Fibroblast of mammary gland (primary cell): ENCODE measurements around the gene KIF26B.

Source experiments
- DNase-seq: peaks from one replicate; pipeline ENCODE4 v3.0.0-alpha.2; 2010; ENCODE audit warnings: low read depth
- H3K4me3 ChIP-seq: 2 replicates; pipeline ENCODE4 v1.5.1; 2011; ENCODE audit warnings: low read depth, mild to moderate bottlenecking, low read length, moderate library complexity; ENCODE audit not compliant: control insufficient read depth
- TF ChIP-seq, protein P1 (sequence below): conservative IDR thresholded peaks from 2 replicates; pipeline ENCODE4 v1.5.1; 2011; ENCODE audit warnings: low read depth, low read length, inconsistent platforms; ENCODE audit not compliant: control insufficient read depth, insufficient read depth

KIF26B gene

GRCh38 chr1:245211035-245211749 is 56.4 kb downstream of the KIF26B start:
- DNase-seq, result no peak
- TF ChIP-seq, protein P1, sequence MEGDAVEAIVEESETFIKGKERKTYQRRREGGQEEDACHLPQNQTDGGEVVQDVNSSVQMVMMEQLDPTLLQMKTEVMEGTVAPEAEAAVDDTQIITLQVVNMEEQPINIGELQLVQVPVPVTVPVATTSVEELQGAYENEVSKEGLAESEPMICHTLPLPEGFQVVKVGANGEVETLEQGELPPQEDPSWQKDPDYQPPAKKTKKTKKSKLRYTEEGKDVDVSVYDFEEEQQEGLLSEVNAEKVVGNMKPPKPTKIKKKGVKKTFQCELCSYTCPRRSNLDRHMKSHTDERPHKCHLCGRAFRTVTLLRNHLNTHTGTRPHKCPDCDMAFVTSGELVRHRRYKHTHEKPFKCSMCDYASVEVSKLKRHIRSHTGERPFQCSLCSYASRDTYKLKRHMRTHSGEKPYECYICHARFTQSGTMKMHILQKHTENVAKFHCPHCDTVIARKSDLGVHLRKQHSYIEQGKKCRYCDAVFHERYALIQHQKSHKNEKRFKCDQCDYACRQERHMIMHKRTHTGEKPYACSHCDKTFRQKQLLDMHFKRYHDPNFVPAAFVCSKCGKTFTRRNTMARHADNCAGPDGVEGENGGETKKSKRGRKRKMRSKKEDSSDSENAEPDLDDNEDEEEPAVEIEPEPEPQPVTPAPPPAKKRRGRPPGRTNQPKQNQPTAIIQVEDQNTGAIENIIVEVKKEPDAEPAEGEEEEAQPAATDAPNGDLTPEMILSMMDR, result no peak
- no peak overlapping the region for H3K4me3 ChIP-seq

GRCh38 chr1:245211761-245212160 is 57.0 kb downstream of the KIF26B start:
- no peak for DNase-seq
- no peak overlapping the region for H3K4me3 ChIP-seq
- TF ChIP-seq, protein P1, result no peak

- DNase-seq, result no peak
- H3K4me3 ChIP-seq, result no peak overlapping the region
- TF ChIP-seq, protein P1, result no peak
Observed at GRCh38 chr1:245212221-245212710, 57.5 kb downstream of the KIF26B start.

DNA sequence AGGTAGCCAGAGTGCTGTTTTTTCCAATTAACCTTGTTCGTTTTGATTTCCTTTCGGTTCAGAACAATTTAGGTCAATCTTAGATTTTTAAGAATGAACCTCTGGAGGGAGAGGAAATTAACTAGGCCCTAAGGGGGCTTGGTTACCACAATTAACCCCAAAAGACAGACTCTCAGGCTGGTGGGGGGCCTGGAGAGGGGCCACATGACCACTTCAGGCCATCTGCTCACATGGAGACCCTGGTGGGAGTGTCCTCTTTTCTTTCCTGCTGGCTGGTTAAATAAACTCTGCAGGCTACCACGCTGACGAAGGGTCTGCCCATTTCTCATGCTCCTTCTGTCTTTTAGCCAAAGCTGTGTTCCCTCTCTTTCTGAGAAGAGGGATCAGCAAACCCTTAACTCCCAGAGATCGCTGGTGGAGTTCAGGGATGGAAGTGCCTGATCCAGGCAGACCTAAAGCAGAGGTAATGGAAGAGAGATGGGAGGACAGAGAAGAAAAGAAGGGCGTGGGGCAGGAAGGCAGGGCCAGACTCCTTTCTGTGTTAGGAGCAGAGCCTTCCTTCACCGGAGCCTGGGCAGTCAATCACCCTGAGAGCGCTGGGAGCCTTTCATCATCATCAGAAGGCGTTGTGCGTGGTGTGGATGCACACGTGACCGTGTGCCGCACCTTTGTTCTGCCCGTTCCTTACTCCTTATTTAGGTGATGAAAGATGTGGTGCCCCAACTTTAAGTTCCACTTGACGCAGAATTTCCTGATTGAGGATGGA is 58.5 kb downstream of the KIF26B start:
- DNase-seq, result no peak
- no peak overlapping the region for H3K4me3 ChIP-seq
- TF ChIP-seq, protein P1, result no peak

- TF ChIP-seq, protein P1, result no peak
- H3K4me3 ChIP-seq, result no peak overlapping the region
- no peak for DNase-seq
Observed at GRCh38 chr1:245215071-245215470, 60.3 kb downstream of the KIF26B start.

DNA sequence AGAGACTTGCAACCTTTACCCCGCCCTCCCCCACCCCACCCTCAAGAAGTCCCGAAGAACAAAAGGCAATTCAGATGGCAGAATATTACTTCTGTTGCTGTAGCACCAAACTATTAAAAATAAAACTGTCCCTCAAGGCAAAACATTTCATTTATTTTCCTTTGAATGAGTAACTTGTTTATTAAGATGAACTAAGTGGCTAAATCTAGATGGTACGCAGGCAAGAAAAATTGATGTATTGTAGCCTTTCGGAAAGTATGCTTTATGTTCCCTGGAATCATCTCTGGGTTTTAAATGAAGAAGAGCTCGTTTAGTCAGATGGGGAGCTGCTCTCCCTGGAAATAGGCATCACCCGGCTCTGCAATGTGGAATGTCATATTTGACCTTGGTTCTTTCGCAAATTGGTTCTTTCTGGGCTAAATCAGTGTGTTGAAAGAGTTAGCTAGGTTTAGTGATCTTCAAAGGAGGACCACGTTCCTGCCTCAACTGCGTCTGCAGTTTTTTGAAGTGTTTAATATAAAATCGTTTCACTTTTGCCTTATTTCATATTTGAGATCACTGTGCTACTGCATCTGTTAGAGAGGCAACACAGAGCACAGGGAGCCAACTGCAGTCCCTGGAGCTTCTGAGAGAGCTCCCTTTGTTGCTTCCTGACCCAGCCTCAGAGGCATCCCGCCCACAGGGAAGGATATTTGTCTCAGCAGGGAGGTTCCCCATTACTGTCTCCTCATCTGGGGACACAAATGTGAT is 61.8 kb downstream of the KIF26B start:
- no peak for DNase-seq
- TF ChIP-seq, protein P1, result no peak
- no peak overlapping the region for H3K4me3 ChIP-seq
